WTC11 (cell line): ENCODE data around the gene ALOXE3. TPM values are rescaled to one million over a fixed set of nuclear protein-coding genes. Genes with fewer than 3 reads are reported as not detected.

ENCODE experiments used
- ATAC-seq: fragments of 200-7000 bp; cut with Tn5 transposase; 2 replicates; pipeline ENCODE4 v1.10.0; 2021; ENCODE audit warnings: mild to moderate bottlenecking, moderate library complexity
- CTCF ChIA-PET: fragments of 300-600 bp; sonication (Branson Sonifier 250); formaldehyde crosslinking; loops from one replicate; lab custom pipeline; 2021; ENCODE audit warnings: antibody characterized with exemption; lab: Charles Lee
- POLR2A ChIA-PET: fragments of 350-600 bp; sonication (Branson Sonifier 250); formaldehyde crosslinking; loops from one replicate; lab custom pipeline; 2021; ENCODE audit warnings: antibody characterized with exemption; lab: Charles Lee
- DNase-seq: peaks from one replicate; pipeline ENCODE4 v3.0.0; 2021; ENCODE audit warnings: low spot score
- H3K27ac Mint-ChIP-seq: 2 replicates; pipeline ENCODE4 v1.8.0; 2021; ENCODE audit warnings: mixed read lengths
- H3K27me3 Mint-ChIP-seq: 2 replicates; pipeline ENCODE4 v1.8.0; 2021; ENCODE audit warnings: low read depth, mild to moderate bottlenecking, moderate library complexity, mixed read lengths
- H3K36me3 Mint-ChIP-seq: 2 replicates; pipeline ENCODE4 v1.8.0; 2021; ENCODE audit warnings: mixed read lengths
- H3K4me1 Mint-ChIP-seq: 2 replicates; pipeline ENCODE4 v1.8.0; 2022; ENCODE audit warnings: mixed read lengths
- H3K4me3 Mint-ChIP-seq: 2 replicates; pipeline ENCODE4 v1.8.0; 2021; ENCODE audit warnings: mild to moderate bottlenecking, moderate library complexity, mixed read lengths
- H3K9me3 Mint-ChIP-seq: 2 replicates; pipeline ENCODE4 v1.8.0; 2021; ENCODE audit warnings: mixed read lengths
- ATF2 ChIP-seq: sonication (generic); formaldehyde crosslinking; IDR thresholded peaks from 2 replicates; pipeline ENCODE4 v1.8.1; 2022; ENCODE audit warnings: low read depth, missing genetic modification reagents, borderline replicate concordance
- CBFB ChIP-seq: sonication (generic); formaldehyde crosslinking; IDR thresholded peaks from 2 replicates; pipeline ENCODE4 v1.8.1; 2022; ENCODE audit warnings: mild to moderate bottlenecking, low read depth, missing genetic modification reagents
- CTCF ChIP-seq: fragments of 200-600 bp; IDR thresholded peaks from 2 replicates; pipeline ENCODE4 v1.8.0; 2022; ENCODE audit warnings: antibody characterized with exemption
- EMX1 ChIP-seq: fragments of 250-450 bp; sonication (Bioruptor Pico); IDR thresholded peaks from 2 replicates; pipeline ENCODE4 v1.8.0; 2021; ENCODE audit warnings: mild to moderate bottlenecking
- ESRRA ChIP-seq: sonication (generic); formaldehyde crosslinking; IDR thresholded peaks from 2 replicates; pipeline ENCODE4 v1.8.1; 2022; ENCODE audit warnings: mild to moderate bottlenecking, missing genetic modification reagents, borderline replicate concordance
- IRF1 ChIP-seq: sonication (generic); formaldehyde crosslinking; IDR thresholded peaks from 2 replicates; pipeline ENCODE4 v1.8.0; 2023; ENCODE audit warnings: missing genetic modification reagents
- IRF2 ChIP-seq: sonication (generic); formaldehyde crosslinking; IDR thresholded peaks from 2 replicates; pipeline ENCODE4 v1.8.0; 2022; ENCODE audit warnings: low read depth, missing genetic modification reagents, borderline replicate concordance
- JAZF1 ChIP-seq: fragments of 250-450 bp; sonication (Bioruptor Pico); IDR thresholded peaks from 2 replicates; pipeline ENCODE4 v1.9.0; 2021; ENCODE audit warnings: moderate library complexity, mild to moderate bottlenecking, inconsistent platforms
- NFATC4 ChIP-seq: fragments of 250-450 bp; sonication (Bioruptor Pico); IDR thresholded peaks from 2 replicates; pipeline ENCODE4 v1.9.0; 2021; ENCODE audit warnings: mild to moderate bottlenecking
- NFE2L1 ChIP-seq: sonication (generic); formaldehyde crosslinking; IDR thresholded peaks from 2 replicates; pipeline ENCODE4 v1.8.1; 2023; ENCODE audit warnings: missing genetic modification reagents
- NR1H2 ChIP-seq: sonication (generic); formaldehyde crosslinking; IDR thresholded peaks from 2 replicates; pipeline ENCODE4 v1.9.0; 2021; ENCODE audit warnings: mild to moderate bottlenecking, moderate library complexity, missing genetic modification reagents
- NR3C1 ChIP-seq: sonication (generic); formaldehyde crosslinking; conservative IDR thresholded peaks from 2 replicates; pipeline ENCODE4 v1.8.1; 2023; ENCODE audit warnings: low read depth, mild to moderate bottlenecking, missing genetic modification reagents
- USF1 ChIP-seq: sonication (generic); formaldehyde crosslinking; IDR thresholded peaks from 2 replicates; pipeline ENCODE4 v1.8.0; 2022; ENCODE audit warnings: mild to moderate bottlenecking, missing genetic modification reagents
- USF2 ChIP-seq: sonication (generic); formaldehyde crosslinking; IDR thresholded peaks from 2 replicates; pipeline ENCODE4 v1.8.1; 2023; ENCODE audit warnings: mild to moderate bottlenecking, missing genetic modification reagents, moderate library complexity
- ZNF219 ChIP-seq: sonication (generic); formaldehyde crosslinking; IDR thresholded peaks from 2 replicates; pipeline ENCODE4 v1.8.0; 2023; ENCODE audit warnings: missing genetic modification reagents, mild to moderate bottlenecking, borderline replicate concordance
- ZNF281 ChIP-seq: sonication (generic); formaldehyde crosslinking; IDR thresholded peaks from 2 replicates; pipeline ENCODE4 v1.8.0; 2023; ENCODE audit warnings: mild to moderate bottlenecking, missing genetic modification reagents
- ZNF416 ChIP-seq: fragments of 250-450 bp; sonication (Bioruptor Pico); IDR thresholded peaks from 2 replicates; pipeline ENCODE4 v1.9.0; 2021; ENCODE audit warnings: mild to moderate bottlenecking, inconsistent platforms
- ZNF671 ChIP-seq: fragments of 250-450 bp; sonication (Bioruptor Pico); IDR thresholded peaks from 2 replicates; pipeline ENCODE4 v1.8.0; 2021; ENCODE audit warnings: mild to moderate bottlenecking
- total RNA-seq: library from RNA; stranded (reverse); gene quantifications from 3 replicates; pipeline ENCODE4 v1.2.3, GENCODE V29; 2021

The ALOXE3 gene
- total RNA-seq, 1 experiment from 2014 or later = 0.81 TPM

GRCh38 chr17:8166731-8167130 lies 48.4 kb upstream of the ALOXE3 start:
- H3K4me1 Mint-ChIP-seq = peaks cover 26% of the 10 kb centered on the region
- no peaks in the 10 kb centered on the region for H3K9me3 Mint-ChIP-seq
- DNase-seq (no peak), ATAC-seq (no peak)
- H3K4me3 Mint-ChIP-seq = no peak overlapping the region
- TF ChIP-seq USF2 (CRISPR knock-in tag) (no peak), CTCF (no peak), ATF2 (no peak), CBFB (CRISPR knock-in tag) (no peak), NR1H2 (no peak), ZNF281 (no peak), NFE2L1 (CRISPR knock-in tag) (no peak), ESRRA (no peak)
- CTCF ChIA-PET = interaction anchor here (0.6 to 1.3 kb wide), 2 partner anchors 106 to 126 kb away, joined by 3 to 4 read pairs; no protein-coding TSS in a partner anchor
- POLR2A ChIA-PET = interaction anchor here (1.3 to 1.4 kb wide), 2 partner anchors 12 to 25 kb away, joined by 4 to 5 read pairs; no protein-coding TSS in a partner anchor
- no peaks in the 10 kb centered on the region for H3K27me3 Mint-ChIP-seq
- H3K36me3 Mint-ChIP-seq = peaks cover under 1% of the 10 kb centered on the region; the same call in 1 of the 2 replicates
- H3K27ac Mint-ChIP-seq = 0 out of 2 replicates have a peak overlapping the region, but pooled peaks have one; percentile 22

GRCh38 chr17:8164815-8165131 lies 46.5 kb upstream of the ALOXE3 start:
- Mint-ChIP-seq H3K4me3 (no peak overlapping the region), H3K4me1 (peaks cover 44% of the 10 kb centered on the region), H3K27ac (peak overlapping the region; percentile 88), H3K9me3 (no peaks in the 10 kb centered on the region)
- no peak for ATAC-seq
- ChIA-PET POLR2A (interaction anchor here (1.0 to 2.1 kb wide), 4 partner anchors 8 to 45 kb away, joined by 3 to 39 read pairs (median 6); partner anchors contain the start of genes AURKB and PER1), CTCF (interaction anchor here (1.2 to 1.5 kb wide), 2 partner anchors 8 to 91 kb away, joined by 6 to 10 read pairs; no protein-coding TSS in a partner anchor)
- no peak for DNase-seq
- TF ChIP-seq ZNF416 = no peak
- TF ChIP-seq IRF1 (CRISPR knock-in tag) = no peak
- TF ChIP-seq NFE2L1 (CRISPR knock-in tag) = no peak
- TF ChIP-seq EMX1 (CRISPR knock-in tag) = no peak
- no peak for TF ChIP-seq ZNF219 (CRISPR knock-in tag)
- TF ChIP-seq IRF2 (CRISPR knock-in tag) = no peak
- TF ChIP-seq ZNF671 (CRISPR knock-in tag) = no peak
- no peak for TF ChIP-seq NFATC4 (CRISPR knock-in tag)
- no peak for TF ChIP-seq NR3C1 (CRISPR knock-in tag)
- no peak for TF ChIP-seq JAZF1 (CRISPR knock-in tag)
- TF ChIP-seq USF1 = no peak
- TF ChIP-seq ATF2 = no peak
- TF ChIP-seq, all 79 proteins: peak for 0
- no peaks in the 10 kb centered on the region for H3K27me3 Mint-ChIP-seq
- peaks cover 8% of the 10 kb centered on the region for H3K36me3 Mint-ChIP-seq
